DMS153 treated with DMSO at 0.1 percent for 48 hours (cell line): ENCODE results near the gene SNX9.
"Not testable (repeated sequence)": the region's sequence is repeated elsewhere in the genome, so short reads cannot be mapped to it uniquely, and the experiment has no call there.

Experiments used
- DNase-seq: peaks from one replicate; lab custom pipeline; 2025; ENCODE audit not compliant: unreplicated experiment; lab: John Stamatoyannopoulos, UW

The SNX9 gene

DNA sequence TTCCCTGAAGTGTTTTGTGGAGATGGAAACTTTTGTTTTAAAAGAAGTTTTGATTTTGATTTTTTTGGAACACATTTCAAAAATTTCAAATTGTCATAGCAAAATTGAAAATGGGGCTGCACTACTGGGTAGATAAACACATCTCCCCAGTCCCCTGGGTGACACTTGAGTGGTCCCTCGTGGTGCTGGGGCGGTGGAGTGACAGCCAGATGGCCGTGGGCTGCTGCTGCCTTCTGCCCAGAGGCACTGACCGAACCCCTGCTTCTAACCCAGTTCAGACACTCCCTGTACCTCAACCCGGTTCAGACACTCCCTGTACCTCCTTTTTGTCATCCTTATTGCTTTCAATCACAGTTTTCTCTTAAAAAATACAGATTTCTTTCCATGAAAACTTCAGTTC, 88.7 kb downstream of the SNX9 start:
- DNase-seq: no peak

DNA sequence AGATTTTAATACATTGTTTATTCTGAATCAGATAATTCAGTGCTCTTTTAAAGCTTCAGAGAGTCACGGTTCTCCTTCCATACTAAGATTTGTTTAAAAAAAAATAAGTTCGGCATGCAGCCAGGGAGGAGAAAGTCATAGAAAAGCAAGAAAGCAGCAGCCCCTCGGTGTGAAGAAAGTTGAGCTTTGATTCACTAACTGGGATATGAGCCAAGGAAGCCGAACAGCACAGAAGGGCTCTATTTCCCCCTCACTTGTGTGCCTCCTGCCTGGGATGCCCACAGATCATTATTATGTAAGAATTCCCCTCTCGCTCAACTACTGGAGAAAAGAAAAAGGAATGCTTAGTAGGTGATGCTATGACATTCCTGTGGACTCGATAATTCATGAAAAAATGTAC, 89.3 kb downstream of the SNX9 start:
- no peak for DNase-seq

DNA sequence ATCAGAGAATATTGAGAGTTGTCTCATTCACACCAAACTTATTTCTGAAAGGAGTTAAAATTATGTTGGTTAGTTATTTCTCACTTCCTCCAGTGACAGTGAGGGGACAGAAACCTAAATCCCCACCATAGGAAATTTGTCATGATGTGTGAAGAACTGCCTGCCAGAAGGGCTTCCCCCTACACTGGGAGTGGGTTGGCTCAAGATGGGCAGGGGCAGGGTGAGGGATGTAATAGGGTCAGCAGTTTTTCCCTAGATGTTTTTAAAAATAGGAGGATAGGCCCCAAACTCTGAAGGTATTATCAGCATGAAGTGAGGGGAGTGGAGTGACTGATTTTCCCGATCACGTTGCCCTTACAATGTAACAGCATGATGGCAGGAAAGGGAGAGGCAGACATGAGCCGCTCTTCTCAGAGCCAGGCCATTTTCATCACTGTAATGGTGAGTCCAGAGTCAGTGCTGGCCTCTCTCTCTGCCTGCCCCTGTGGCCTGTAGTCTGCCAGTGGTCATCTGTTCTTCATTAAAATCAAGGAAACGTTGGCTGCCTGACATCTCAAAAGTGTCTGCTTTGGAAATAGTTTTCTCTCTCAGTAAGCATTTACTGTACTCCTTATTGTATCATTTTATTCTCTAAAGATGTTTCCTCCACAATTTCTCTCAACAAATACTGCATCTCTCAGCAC, 98.8 kb downstream of the SNX9 start:
- DNase-seq: no peak

DNA sequence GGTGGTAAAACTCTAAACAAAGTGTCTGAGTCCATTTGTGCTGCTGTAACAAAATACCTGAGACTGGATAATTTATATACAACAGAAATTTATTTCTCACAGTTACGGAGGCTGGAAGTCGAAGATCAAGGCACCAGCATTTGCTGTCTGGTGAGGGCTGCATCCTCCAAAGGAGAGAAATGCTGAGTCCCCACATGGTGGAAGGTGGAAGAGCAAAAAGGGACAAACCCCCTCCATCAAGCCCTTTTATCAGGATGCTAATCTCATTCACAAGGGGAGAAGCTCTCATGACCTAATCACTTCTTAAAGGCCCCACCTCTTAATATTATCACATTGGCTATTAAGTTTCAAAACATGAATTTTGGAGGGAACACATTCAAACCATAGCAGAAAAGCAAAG, 102.7 kb downstream of the SNX9 start:
- no peak for DNase-seq

DNA sequence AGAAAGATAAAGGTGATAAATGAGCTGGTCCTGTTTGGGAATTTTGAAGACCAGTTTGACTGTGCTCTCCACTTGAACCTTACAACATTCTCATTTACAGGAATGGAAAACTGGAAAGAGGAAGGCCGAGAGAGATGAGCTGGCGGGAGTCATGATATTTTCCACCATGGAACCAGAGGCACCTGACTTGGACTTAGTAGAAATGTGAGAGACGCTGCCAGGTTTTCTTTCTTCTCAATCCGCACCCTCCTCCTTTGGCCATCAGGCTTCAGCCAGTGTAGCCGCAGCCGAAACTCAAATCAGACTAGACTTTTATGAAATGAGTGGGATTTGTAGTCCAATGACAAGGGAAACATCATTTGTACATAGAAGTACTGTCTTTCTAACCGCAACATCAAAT, 104.0 kb downstream of the SNX9 start:
- DNase-seq: no peak

DNA sequence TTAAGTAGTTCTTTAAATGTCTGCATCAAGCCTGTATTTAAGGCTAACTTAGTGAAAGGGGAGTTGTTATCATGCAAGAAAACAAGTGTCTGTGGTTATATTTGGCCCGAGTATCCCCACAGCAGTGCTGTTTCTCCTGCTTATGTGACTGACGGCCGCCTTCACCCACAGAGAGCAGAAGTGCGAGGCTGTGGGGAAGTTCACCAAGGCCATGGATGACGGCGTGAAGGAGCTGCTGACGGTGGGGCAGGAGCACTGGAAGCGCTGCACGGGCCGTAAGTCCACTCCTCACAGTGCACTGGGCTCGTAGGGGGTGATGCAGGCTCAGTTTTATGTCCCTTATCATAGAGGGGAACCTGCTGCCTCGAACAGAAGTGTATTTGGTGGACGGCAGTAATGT, 105.4 kb downstream of the SNX9 start:
- no peak for DNase-seq

DNA sequence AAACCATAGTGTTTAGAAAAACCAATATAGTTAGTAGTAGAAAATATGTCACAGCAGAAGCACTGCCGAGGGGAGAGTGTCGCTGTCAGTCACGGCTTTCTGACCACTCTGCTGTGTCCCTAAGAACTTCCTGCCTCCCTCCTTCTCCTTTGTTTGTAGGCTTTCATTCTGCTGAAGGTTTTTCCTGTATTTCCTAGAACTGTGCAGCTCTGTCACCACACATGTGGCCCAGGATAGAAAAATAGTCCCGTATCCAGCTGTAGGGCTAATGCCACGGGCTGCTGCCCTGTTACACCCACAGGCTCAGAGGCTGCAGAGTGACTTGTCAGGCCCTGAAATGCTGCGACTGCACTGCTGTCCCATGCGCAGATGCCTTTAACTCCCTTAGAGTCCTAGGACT, 106.0 kb downstream of the SNX9 start:
- no peak for DNase-seq

DNA sequence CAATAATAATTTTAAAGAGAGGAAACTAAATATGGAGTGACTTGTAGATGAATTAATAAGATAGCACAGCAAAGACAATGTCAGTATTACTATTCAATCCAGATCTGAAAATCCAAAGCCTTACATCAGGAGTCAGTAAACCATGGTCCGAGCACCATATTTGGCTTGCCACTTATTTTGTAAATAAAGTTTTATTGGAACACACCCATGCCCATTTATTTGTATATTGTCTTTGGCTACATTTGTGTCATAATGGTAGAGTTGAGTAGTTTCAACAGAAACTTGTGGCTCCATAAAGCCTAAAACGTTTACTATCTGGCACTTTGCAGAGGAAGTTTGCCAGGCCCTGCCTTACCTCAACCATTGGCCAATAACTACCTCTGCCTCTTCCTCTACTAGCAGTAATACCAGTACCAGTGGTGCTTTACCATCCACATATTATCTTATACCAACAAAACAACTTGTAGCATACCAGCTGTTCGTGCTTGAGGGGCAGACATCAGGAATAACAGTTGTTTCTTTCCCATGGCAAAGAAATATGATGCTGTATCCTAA, 106.8 kb downstream of the SNX9 start:
- DNase-seq: no peak

DNA sequence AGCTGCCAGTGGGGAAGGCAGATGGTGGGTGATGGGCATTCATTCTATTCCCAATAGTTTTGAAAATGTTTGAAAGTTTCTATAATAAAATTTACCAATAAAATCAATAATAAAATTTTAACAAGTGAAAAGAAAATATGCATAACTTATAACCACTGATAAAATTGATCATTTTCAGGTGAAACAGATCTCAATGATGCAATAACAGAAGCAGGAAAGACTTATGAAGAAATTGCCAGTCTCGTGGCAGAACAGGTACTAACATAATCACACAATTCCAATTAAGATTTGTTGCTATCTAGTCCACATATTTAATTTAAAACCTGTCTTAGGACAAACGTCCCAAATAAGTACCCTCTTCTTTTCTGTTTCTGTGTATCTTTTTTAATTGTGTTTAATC, 112.7 kb downstream of the SNX9 start:
- DNase-seq: no peak

DNA sequence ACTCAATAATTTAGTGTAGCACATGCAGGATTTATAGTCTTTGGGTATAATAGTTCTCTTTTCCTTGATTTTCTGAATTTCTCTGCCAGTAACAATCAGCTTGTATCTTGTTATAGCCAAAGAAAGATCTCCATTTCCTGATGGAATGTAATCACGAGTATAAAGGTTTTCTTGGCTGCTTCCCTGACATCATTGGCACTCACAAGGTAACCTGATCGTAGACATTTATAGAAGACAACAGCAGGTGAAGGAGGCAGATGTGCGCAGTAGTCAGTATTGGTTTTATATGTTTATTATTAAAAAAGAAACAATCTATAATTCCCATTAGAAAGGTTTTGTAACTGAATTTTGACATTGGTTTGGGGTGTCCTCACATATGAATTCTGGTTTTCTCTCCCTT, 114.3 kb downstream of the SNX9 start:
- no peak for DNase-seq

DNA sequence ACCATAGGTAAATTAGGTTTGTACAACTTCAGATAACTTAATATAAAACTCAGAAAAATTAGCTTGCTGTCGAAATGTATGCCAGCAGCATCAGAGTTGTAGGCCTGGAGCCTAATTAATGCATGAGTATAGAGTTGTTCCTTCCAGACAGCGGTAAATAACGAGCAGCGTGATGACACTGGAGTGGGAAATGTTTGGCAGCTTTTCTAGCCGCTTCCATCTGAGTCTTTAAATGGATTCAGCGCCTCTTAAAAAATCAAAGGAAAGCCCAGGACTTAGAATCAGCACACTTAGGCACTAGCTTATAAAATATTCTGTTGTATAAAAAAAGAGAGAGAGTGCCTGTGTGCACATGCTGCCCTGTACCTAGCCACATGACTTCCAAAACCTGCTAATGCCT, 114.9 kb downstream of the SNX9 start:
- no peak for DNase-seq

DNA sequence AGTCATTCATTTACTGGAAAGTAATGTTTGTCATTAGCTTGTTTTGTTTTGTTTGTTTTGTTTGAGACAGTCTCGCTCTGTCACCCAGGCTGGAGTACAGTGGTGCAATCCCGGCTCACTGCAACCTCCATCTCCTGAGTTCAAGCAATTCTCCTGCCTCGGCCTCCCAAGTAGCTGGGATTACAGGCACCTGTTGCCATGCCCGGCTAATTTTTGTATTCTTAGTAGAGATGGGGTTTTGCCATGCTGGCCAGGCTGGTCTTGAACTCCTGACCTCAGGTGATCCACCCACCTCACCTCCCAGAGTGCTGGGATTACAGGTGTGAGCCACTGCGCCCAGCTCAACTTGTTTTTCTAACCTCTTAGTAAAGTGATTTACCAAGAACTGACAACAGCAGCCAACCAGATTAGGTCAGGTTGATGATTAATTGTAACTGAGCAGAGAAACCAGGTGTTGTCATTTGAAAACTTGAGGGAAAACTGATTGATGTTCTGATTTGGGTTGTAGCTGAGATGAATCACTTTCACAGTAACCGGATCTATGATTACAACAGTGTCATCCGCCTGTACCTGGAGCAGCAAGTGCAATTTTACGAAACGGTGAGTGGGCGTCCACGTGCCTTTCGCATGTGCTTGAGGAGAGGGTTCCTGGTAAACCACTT, 117.5 kb downstream of the SNX9 start:
- not testable (repeated sequence) for DNase-seq

DNA sequence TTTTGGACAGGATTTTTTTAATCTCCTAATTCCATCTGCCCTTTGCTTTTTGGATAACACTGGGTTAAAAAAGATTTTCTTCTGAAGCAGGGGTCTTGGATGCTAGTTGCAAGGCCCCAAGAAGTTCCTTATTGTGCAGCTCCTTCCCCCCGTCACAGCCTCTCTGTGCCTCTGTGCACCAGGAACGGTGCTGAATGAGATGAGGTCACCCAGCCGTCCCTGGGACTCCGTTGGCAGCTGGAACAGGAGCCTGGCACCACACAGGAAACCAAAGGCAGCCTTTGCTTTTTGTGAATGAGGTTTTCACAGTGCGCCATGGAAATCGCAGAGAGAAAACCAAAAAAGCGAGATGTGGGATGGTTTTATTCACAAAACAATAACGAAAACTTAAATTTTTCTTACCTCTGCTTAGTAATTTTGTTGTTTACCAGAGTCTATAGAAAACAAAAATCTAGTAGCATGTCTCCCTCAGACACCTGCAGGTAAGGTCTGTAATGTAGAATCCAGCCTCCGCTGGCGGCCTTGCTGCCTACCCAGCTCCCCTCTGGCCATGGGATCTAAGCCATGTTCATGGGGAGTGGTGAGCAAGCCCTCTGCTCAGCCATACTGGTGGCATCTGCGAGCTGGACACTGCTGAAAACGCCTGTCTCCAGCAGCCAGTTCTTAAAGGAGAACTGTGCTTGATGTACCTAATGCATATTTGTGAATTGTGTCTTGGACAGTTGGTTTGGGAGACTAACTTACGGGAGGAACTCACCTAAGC, 118.2 kb downstream of the SNX9 start:
- DNase-seq: no peak

DNA sequence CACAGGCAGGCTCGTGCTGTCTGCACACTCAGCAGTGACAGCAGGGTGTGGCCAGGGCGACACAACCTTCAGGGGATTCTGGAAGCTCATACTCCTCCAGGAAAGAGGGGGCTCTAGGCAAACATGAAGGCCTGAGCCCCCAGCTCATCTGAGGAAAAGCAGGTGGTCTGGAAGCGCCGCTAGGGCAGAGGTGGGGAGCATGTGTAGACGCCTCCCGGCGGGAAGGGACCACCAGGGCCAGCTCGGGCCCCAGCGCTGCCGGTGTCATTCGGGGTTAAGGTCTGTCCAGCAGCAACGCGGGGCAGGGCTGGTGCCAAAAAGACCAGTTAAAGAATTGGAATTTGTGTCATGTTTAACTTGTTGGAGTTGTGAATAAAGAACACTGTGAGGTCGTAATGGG, 119.3 kb downstream of the SNX9 start:
- DNase-seq: no peak

DNA sequence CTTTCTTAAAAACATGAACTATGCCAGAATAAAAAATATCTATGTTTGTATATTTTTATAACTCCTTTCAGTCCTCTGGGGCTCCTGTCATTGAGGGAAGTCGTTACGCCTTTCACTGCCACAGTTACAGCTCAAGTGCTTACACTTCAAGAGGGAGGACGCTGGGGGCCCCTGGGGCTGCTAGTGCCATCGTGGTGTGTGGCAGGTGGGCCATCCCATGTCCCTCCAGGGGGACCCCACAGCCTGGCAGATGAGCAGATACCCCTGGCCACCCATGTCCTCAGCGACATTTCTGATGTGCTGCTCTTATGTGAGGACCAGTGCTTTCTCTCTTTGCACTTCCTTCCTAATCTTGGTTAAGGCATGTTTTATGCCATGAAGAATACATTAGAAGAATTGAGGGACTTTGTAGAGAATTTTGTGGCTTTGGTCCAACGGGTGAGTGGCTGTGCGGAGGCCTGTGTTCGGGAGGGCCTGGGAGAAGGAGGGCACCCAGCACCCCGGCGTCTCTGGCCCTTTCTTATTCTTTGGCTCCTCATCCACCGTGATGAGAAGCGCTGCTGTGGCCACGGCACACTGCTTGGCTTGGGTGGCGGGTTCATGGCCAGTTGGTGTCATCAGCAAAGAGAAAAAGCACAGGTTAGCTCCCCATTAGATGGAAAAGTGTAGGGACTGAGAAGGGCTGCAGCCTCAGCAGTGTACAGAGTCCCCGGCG, 120.4 kb downstream of the SNX9 start:
- no peak for DNase-seq

DNA sequence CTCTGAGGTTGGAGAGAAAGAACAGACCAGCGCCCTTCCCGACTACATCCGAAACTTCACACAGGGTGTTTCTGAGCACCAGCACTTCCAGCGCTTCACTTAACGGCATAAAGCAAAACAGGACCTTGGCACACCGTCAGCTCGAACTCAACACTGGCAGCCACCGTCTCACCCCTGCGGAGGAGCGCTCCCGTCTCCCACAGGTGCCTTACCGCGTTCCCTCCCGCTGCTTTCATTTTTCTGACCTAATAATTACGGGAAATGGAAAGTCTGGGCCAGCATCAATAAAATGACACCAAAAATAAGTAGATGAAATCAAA, 120.9 kb downstream of the SNX9 start:
- DNase-seq: no peak

DNA sequence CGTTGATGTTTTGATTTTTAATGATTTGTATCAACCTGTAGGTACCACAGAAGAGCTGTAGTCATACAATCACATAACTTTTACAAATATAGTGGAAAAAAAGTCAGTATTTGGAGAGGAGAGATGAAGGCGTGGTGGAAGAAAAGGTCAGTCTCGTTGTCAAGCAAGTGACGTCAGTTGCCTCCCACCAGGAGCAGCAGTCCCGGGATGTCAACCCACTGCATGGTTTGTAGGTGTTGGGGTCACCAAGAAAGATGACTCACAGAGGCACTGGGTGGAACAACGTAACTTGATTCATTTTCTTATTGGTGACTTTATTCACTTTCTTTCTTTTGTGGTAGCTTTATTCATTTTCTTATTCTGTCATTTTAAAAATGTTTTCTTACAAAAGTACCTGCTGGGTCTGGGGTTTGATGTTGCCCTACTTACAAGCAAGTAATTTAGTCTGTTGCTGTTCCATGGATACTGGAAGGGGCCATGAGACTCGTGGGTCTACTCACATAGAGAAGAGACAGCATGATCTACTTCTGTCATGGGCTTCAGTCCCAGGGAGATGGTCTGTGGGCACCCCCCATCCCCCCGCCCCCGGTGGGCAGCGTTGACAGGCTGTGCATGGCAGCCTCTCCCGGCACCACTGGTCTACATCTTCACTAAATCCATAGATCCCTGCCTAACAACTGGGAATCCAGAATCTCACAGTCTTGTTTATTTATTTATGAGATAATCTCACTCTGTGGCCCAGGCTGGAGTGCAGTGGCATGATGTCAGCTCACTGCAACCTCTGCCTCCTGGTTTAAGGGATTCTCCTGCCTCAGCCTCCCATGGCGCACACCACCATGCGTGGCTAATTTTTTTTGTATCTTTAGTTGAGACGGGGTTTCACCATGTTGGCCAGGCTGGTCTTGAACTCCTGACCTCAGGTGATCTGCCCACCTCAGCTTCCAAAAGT, 122.2 kb downstream of the SNX9 start:
- no peak for DNase-seq

DNA sequence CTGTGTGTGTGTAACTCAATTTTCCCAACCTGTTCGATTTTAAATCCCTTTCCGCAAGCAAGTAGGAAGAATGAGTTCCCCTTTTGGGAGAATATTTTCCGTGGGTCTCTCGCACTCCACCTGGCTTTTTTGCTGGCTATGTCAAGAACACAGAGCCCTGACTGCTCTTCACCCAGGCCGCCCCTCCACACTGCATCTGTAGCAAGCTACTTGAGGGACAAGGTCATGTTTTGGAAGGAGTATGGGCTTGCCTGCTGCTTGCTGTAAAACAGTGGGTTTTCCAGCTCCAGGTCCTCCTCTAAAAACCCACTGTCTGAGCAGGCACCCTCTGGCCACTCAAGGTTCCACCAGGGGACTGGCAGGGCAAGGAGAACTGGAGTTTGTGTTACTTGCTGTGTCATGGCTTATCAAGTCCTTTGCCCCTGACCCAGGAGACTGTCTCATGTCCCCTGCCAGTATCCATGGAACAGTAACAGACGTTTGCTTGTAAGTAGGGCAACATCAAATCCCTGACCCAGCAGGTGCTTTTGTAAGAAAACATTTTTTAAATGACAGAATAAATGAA, 123.1 kb downstream of the SNX9 start:
- DNase-seq: no peak

DNA sequence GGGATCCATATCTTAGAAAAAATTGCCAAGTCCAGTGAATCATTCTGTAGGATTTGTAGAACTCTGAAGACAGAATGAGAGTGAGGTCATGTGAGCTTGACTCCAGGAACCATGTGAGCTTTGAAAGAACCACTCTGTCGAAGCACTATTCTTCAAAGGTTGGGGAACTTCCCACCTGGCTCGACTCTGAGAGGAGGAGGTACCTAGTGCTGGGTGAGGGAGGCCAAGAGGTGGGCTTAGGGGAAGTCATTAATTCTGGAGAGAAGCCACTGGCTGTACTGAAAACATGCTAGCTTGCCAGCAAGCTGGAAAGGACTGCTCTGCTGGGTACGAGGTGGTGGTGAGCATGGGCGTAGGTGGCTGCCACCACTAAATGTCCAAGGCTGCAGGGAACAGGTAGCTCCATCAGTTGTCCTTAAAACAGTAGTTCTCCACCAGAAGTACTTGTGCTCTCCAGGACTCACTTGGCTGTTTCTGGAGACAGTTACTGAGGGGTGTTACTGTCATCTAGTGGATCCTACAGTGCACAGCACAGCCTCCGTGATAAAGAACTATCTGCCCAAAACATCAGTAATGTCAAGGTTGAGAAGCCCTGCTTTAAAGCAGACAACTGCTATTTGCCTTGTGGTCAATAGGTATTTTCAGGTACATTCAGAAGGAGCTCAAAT, 124.0 kb downstream of the SNX9 start:
- DNase-seq: no peak

DNA sequence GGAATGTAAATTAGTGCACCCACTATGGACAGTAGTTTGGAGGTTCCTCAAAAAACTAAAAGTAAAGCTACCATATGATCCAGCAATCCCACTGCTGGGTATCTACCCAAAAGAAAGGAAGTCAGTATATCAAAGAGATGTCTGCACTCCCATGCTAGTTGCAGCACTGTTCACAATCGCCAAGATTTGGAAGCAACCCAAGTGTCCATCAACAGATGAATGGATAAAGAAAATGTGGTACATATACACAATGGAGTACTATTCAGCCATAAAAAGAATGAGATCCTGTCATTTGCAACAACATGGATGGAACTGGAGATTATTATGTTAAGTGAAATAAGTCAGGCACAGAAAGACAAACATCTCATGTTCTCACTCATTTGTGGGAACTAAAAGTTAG, 127.9 kb downstream of the SNX9 start:
- DNase-seq: not testable (repeated sequence)
